ENCODE measurements around the gene PTPRN2.

Gene PTPRN2

DNA sequence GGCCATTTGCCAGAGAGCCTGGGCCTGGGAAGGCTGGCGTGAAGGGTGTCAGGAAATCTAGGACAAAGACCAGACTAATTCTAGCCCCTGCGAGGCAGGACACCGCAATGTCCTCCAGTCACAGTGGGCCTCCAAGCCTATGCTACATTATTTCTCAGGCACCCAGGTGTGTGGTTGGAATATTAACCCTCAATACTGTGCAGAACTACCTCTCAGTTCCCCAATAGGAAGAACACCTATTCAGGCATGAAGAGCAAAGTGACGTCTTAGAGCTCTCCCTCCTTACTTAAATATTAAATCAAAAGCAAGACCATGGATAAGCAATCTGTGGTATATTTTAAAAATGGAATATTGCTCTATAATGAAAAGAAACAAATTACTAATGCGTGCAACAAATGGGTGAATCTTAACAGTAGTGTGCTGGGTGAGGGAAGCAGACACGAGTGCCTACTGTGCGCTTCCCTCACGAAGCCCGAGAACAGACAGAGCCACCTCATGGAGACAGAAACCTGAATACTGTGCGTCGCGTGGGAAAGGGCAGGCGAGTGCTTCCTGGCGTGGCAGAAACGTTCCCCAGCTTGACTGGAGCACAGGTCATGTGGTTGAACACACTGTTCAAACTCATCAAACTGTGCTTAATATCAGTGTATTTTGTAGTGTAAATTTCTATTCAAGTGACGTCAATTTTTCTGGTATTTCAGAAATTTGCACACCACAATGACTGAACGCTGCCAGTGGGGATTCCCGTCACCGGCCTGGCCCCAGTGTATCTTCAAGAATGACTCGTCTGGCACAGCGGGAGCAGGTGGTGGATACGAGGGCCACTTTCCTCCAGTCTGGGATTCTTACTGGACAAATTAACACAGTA, 15.5 kb upstream of the PTPRN2 start:
- no peak for DNase-seq (ENCODE audit: low read depth)

DNA sequence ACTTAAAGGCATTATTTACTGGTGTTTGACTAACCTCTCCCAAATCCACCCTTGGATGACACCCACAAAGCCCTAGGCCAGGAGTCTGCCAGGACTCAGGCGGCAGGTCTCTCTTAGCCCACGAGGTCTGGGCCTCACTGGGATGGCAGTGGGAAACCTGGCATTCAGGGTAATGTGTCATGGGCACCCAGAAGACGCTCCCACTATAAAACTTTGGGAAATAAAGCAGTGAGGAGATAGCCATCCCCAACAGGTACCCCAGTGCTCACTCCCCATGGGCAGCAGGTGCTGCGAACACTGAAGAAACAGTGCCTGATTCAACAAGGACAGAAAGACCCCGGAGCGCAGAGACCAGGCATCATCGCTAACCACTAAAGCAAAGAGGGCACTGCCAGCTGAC, 14.4 kb upstream of the PTPRN2 start:
- no peak for DNase-seq (ENCODE audit: low read depth)

GRCh38 chr7:158601090-158601489, 13.5 kb upstream of the PTPRN2 start:
- DNase-seq (ENCODE audit: low read depth) = no peak

DNA sequence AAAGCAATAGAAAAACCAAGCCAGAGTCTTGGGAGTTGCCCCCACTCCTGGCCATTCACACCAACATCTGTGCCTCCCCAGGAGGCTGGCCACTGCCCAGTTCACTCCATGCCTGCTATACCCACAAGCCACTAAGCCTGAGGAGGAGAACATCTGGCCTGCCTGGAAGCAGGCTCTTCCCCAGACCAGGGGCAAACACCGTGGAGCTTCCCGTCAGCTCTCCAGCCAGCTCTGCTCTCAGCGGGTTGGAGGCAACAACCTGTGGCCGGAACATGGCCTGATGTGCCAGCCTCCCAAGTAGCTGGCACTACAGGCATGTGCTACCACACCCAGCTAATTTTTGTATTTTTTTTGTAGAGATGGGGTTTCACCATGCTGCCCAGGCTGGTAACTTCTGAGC, 9.1 kb upstream of the PTPRN2 start:
- DNase-seq (ENCODE audit: low read depth) = no peak

DNA sequence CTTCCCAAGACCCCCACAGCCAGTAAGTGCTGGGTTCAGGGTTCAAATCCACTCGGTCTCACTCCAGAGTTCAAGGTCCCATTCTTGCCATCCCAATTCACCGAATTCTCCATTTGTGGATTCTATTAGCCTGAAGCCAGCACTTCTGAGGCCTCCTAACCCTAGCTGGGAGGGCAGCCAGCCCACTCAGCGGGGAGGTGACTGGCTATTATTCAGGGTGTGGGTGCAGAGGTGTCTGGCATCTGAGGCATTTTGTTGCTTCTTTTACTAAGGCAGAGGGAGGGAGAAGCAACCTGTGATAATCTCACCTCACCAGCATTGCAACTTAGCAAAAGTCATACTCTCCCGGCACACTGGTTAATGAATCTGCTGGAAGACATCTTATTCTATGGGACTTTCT, 8.7 kb upstream of the PTPRN2 start:
- no peak for DNase-seq (ENCODE audit: low read depth)

- no peak for DNase-seq (ENCODE audit: low read depth)
Observed at GRCh38 chr7:158595068-158595467, 7.4 kb upstream of the PTPRN2 start.

GRCh38 chr7:158592541-158592940, 4.9 kb upstream of the PTPRN2 start:
- DNase-seq (ENCODE audit: low read depth) = no peak

- no peak for DNase-seq (ENCODE audit: low read depth)
Observed at GRCh38 chr7:158591944-158592343, 4.3 kb upstream of the PTPRN2 start.

DNA sequence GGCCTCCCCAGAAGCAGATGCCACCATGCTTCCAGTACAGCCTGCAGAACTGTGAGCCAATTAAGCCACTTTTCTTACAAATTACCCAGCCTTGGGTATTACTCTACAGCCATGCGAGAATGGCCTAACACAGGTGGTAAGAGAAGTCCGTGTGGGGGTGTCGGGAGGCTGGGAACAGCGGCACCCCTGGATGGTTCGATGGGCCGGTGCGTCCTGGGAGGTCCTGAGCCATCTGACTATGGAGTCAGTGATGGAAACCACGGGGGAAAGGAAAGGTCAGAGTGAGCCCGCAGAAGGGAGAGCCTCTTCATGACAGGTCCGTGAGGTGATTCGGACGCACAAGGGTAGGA, 2.5 kb upstream of the PTPRN2 start:
- no peak for DNase-seq (ENCODE audit: low read depth)

DNA sequence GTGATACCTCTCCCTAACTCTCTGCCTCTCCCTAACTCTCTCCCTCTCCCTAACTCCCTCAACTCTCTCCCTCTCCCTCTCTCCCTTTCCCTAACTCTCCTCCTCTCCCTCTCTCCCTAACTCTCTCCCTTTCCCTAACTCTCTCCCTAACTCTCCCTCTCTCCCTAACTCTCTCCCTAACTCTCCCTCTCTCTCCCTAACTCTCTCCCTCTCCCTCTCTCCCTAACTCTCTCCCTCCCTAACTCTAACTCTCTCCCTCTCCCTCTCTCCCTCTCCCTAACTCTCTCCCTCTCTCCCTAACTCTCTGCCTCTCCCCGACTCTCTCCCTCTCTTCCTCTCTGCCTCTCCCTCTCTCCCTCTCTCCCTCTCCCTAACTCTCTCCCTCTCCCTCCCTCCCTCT, 2.0 kb upstream of the PTPRN2 start:
- no peak for DNase-seq (ENCODE audit: low read depth)

GRCh38 chr7:158588878-158589442, 1.3 kb upstream of the PTPRN2 start:
- DNase-seq (ENCODE audit: low read depth) = no peak

DNA sequence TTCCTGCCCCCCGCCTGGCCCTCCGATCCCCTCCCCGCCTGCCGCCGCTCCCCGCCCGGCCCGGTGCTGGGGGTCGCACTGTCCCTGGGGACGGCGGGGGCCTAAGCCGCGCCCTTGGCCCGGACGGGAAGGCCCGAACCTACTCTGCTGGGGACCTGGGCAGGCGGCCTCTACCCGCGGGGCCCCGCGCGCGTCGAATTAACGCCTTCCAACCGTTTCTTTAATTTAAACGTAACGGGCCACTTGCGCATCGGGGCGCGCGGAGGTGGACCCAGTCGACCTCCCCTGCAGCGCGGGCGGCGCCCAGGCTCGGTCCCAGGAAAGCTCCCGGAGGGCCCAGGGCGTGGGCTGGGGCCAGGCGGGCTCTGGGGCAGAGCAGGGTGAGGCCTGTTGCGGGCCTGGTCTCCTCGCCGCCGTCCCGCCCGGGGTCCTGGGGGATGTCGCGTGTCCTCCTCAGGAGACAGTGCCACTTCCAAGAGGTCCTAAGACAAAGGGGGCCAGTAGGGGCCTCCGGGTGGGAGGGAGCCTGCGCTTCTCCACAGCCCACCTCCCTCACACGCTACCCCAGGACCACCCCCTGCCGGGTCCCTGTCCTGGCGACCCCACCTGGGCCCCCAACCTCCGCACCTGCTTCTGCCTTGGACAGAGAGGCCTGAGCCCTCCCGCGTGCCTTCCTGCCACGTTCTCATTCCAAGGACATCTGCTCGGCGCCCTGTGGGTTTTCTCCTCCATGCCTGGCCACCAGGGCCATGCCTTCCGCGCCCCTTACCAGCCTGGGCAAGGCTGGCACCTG, 658 bp upstream of the PTPRN2 start:
- no peak for DNase-seq (ENCODE audit: low read depth)

DNA sequence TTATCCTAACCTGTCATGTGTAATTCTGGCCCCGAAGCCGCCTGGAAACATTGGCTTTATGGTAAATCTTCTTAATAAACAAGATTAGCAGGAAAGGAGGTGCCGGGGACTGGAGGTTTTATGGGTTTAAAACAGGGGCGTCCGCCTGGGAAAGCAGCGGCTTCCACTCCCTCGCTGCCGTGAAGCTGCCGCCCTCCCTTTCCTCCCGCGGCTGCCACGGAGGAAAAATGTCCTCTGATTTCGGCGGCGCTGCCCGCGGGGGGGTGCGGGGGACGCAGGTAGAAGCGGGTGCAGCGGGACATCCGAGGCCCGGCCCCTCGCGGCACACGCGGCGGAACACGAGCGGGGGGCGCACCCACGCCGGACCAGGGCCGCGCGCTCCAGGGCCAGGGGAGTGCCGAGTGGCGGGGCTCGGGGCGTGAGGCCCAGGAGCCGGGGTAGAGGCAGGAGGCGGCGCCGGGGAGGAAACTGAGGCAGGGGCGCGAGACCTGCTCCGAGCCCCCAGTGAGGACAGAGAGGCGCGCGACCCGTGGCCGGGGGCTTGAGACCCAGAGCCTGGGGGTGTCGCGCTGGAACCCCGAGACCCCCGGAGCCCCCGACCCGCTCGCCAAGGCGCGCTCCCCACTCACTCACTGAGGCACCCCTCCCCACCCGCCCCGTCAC, 993 bp downstream of the PTPRN2 start:
- DNase-seq (ENCODE audit: low read depth) = no peak

DNA sequence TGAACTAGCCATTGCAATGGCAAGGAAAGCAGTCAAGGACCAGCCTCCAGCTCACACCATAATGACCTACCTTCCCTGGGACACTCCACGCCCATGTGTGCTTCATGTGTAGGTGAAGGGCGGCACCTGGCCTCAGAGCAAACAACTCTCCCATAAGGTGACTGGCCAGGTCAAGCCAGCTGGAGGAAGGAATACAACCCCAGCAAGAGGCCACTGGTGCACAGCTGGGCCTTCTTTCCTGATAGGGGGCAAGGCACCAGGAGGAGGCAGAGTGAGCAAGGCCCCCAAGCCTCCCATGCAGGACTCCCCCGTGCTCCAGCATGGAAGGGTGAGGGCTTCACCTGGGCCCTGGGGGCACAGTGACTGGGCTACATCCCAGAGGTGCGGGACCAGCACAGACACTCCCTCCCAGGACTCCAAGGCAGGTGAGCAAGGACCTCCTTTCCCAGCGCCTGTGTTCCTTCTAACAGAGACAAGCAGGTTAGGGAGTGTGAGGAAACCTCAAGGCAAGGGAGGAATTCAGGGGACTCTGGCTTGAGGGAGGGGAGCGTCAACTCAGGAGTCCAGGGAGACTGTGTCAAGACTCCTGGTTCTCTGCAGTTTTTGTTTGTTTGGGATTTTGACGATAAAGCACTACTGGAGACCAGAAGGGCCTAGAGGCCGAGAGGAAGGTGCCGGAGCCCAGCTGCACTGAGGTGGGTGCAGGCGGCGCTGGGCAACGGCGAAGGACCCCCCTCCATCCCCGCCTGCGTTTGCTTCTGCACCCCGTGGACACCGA, 1.7 kb downstream of the PTPRN2 start:
- no peak for DNase-seq (ENCODE audit: low read depth)

GRCh38 chr7:158584407-158584806, 3.2 kb downstream of the PTPRN2 start:
- DNase-seq (ENCODE audit: low read depth) = no peak

GRCh38 chr7:158583810-158584209, 3.8 kb downstream of the PTPRN2 start:
- DNase-seq (ENCODE audit: low read depth) = no peak

DNA sequence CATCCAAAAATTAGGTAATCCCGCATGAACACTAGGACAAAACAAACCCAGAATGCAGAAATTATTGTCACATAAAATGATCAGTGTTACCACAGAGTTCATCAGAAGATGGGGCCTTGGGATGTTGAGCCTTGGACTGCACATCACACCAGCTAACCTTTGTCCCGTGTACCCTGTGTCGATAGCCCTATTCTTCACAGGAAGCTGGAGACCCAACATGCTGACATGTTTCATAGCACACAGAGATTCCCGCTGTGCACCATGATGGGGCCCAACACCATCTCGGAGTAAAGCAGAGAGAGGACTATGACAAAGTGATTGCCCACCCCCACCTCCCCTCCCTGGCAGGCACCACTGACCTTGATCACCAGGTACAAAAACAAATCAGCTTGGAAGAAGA, 4.5 kb downstream of the PTPRN2 start:
- DNase-seq (ENCODE audit: low read depth) = no peak

- DNase-seq (ENCODE audit: low read depth) = no peak
Observed at GRCh38 chr7:158582089-158582456, 5.5 kb downstream of the PTPRN2 start.

DNA sequence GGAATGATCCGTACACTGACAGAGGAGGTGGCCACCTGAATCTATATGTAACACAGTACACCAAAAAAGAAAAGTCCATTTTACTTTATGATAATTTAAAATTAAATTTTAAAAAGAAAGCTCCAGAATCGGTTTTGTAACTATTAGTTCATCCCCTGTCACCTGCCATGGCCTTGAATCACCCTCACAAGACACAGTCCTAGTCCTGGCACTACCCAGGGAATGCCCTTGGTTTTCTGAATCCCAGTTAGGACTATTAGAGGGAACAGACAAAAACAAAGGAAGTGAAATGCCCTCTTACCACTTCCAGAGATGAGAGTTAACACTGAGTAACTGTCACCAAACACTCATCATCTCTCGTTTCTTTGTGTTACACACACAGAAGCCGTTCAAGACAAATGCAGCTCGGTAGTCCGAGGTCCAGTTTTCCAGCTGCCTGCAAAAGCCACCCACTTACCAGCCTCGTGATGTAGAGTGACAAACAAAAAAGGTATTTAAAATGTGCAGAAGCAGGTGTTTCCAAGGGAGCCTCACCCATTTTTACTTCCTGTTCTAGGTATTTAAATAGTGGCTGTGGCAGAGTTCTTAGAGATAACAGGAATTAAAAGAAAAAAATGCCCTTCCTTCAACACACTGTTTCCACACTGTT, 6.1 kb downstream of the PTPRN2 start:
- DNase-seq (ENCODE audit: low read depth) = no peak

- DNase-seq (ENCODE audit: low read depth) = no peak
Observed at GRCh38 chr7:158579662-158580646, 7.7 kb downstream of the PTPRN2 start.

All from stimulated activated CD8-positive, alpha-beta memory T cell treated with anti-CD3 and anti-CD28 coated beads, Interleukin-15, amount 100 ng/mL, for 24 hours (primary cell).